Lower lobe of right lung (tissue), 2 donors: ENCODE data around the gene ASGR1. TPM values are rescaled to one million over a fixed set of nuclear protein-coding genes. Genes with fewer than 3 reads are reported as not detected.
A peak's percentile ranks its signal among the peaks of the same experiment; 100 is the strongest.

Experiments used
- ATAC-seq, 2 donors: fragments of 200-7000 bp; cut with Tn5 transposase; one replicate each; pipeline ENCODE4 v1.9.1; 2020 to 2022; ENCODE audit warnings: mild to moderate bottlenecking in 2 of 2, moderate library complexity in 2 of 2
- DNase-seq: peaks from one replicate; pipeline ENCODE4 v3.0.0-alpha.2; 2020
- H3K27ac ChIP-seq: fragments of 200-600 bp; one replicate; pipeline ENCODE4 v1.8.0; 2022
- H3K27me3 ChIP-seq: fragments of 200-600 bp; one replicate; pipeline ENCODE4 v1.8.0; 2022; ENCODE audit warnings: low read depth
- H3K36me3 ChIP-seq: fragments of 200-600 bp; one replicate; pipeline ENCODE4 v1.8.0; 2022; ENCODE audit warnings: mild to moderate bottlenecking
- H3K4me1 ChIP-seq: fragments of 200-600 bp; one replicate; pipeline ENCODE4 v1.8.0; 2022
- H3K4me3 ChIP-seq: fragments of 200-600 bp; one replicate; pipeline ENCODE4 v1.8.0; 2022; ENCODE audit warnings: mild to moderate bottlenecking
- H3K9me3 ChIP-seq: fragments of 200-600 bp; one replicate; pipeline ENCODE4 v1.8.0; 2022
- intact Hi-C: fragments of 100-400 bp; cut with DNase I; formaldehyde crosslinking; loops from one replicate; pipeline ENCODE4 v1.11.0; 2022
- long read RNA-seq: library from polyadenylated mRNA; unstranded; transcript quantifications from one replicate; pipeline ENCODE4 v2.0.0, GENCODE V29; 2021
- total RNA-seq: library from RNA; stranded (reverse); fragmentation: NEBNext Ultra II Directional; extraction: Animal tissue kit (Norgen Biotek cat#: 25700); gene quantifications from one replicate; pipeline ENCODE4 v1.2.1, GENCODE V29; 2021
- TF ChIP-seq, protein P1 (sequence below): fragments of 200-600 bp; IDR thresholded peaks from one replicate; pipeline ENCODE4 v1.8.0; 2022; ENCODE audit warnings: antibody characterized with exemption, mild to moderate bottlenecking
- donor health status: DM: no; HTN: yes; CAD: no; lungs with severe emphysema.

Gene ASGR1, protein sequence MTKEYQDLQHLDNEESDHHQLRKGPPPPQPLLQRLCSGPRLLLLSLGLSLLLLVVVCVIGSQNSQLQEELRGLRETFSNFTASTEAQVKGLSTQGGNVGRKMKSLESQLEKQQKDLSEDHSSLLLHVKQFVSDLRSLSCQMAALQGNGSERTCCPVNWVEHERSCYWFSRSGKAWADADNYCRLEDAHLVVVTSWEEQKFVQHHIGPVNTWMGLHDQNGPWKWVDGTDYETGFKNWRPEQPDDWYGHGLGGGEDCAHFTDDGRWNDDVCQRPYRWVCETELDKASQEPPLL
- 5.1 TPM for total RNA-seq
- long read RNA-seq, partial matches to known transcripts: 5 of 13 reads
- long read RNA-seq, other reads (novel, unspliced or antisense): 8 of 13 reads

DNA sequence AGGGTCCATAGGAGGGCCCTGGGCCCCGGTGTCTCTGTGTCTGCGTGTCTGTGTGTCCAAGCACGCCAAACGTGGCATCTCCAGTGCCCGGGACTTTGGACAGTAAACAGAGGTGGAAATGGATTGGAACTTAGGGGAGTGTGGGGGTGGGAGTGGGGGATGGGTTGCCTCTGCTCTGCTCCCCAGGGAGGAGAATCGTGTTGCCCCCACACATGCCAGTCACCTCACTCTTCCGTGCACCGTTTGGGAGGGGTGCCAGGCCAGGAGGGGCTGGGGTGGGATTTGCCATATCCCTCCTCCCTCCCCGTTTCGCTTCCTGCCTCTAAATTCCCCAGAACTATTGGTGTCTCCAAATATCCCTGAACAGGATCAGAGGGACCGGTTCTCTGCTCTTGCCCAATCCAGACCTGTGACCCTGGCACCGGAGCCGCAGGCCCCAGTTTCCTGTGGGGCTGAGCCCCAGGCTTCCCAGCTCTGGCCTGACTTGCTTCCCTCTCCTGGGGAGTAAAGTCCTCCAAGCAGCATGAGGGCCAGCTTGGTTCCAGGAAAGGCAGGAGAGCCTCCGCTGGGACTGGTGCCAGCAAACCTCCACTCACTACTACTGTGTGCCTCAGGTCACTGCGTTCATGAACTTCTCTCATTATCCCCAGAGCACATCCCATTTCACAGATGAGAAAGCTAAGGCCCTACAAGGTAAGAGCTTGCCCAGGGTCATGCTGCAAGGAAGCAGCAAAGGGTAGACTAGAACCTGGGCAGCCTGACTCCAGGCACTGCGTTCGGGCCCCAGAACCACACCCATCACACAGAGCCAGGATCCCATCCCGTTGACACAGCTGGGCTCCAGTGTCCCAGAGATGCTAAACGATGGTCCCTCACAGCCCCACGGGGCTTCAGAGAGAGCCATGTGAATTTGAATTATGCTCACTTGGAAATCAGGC is at the start of gene ASGR1:
TSS of gene ASGR1 (minus strand) at position 54 of the 938 bp plus-strand sequence. CDS start 807 bp downstream, outside the sequence.
- no peak for DNase-seq

DNA sequence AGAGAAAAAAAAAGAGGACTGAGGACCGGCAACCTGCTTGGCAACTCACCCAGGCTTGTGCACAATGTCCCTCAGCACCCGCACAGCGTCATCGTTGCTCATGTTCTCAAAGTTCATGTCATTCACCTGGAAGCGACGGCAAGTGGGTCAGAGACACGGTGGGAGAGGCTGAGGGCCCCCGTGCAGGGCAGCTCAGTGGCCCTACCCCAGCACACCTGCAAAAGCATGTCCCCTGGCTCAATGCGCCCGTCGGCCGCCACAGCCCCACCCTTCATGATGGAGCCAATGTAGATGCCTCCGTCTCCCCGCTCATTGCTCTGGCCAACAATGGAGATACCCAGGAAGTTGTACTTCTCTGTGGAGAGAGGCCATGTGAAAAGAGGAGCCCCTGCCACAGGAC is 49.8 kb upstream of the ASGR1 start:
- H3K4me3 ChIP-seq: no peak overlapping the region

More for the DNA sequence above, at the start of gene ASGR1:
- intact Hi-C loops: no loop called here
- Histone ChIP-seq H3K9me3 (no peaks in the 10 kb centered on the region), H3K4me1 (peaks cover 21% of the 10 kb centered on the region), H3K36me3 (no peaks in the 10 kb centered on the region), H3K4me3 (peak within 1 kb of the TSS; percentile 50), H3K27me3 (peaks cover 14% of the 10 kb centered on the region), H3K27ac (no peak within 1 kb of the TSS)
- ATAC-seq: no peak
- TF ChIP-seq, protein P1, sequence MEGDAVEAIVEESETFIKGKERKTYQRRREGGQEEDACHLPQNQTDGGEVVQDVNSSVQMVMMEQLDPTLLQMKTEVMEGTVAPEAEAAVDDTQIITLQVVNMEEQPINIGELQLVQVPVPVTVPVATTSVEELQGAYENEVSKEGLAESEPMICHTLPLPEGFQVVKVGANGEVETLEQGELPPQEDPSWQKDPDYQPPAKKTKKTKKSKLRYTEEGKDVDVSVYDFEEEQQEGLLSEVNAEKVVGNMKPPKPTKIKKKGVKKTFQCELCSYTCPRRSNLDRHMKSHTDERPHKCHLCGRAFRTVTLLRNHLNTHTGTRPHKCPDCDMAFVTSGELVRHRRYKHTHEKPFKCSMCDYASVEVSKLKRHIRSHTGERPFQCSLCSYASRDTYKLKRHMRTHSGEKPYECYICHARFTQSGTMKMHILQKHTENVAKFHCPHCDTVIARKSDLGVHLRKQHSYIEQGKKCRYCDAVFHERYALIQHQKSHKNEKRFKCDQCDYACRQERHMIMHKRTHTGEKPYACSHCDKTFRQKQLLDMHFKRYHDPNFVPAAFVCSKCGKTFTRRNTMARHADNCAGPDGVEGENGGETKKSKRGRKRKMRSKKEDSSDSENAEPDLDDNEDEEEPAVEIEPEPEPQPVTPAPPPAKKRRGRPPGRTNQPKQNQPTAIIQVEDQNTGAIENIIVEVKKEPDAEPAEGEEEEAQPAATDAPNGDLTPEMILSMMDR: no peak

DNA sequence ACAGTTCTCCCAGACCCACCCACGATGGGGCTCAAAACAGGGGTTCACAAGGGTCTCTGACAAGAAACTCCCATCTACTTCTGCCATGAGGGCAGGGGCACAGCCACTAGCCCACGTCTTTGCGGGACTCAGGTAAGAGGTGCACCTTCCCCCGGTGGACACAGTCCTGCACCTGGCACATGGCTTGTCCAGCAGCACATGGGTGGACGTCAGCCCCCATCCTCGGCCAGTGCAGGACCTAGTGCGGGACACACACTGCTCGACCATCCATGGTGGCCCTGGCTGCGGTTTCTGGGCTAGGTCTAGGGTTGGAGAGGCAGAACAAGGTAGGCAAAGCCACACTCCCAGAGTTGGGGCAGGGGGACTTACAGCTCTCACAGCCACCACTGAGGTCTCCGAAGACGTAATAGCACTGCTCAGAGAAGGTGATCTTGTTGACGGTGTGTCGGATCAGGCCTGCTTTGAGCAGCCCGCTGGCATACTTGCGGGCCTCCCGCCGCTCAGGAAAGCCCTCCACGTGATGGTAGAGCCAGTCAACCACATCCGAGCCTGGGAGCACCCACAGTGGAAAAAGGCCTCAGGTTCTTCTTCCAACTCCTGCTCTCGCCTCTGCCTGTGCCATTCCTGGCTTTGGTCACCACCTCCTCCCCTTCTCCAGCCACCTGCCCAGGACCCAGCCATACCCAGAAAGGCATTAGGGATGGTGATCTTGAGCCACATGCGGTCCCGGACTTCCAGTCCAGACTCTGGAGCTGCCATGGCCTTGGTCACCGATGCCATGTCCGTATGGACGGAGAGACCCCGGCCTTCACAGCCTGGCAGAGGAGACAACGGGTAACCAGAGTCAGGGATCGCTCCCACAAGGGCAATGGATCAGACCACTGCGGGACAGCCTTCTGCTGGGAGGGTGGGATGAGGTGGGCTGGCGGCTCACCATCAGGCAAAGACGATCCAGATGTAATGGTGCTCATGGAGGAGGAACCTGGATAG is 47.8 kb upstream of the ASGR1 start:
- Histone ChIP-seq H3K36me3 (peaks cover 86% of the 10 kb centered on the region), H3K27ac (no peak overlapping the region)
- ATAC-seq: no peak

More for the DNA sequence above, 49.8 kb upstream of the ASGR1 start:
- intact Hi-C loops: no loop called here
- Histone ChIP-seq H3K9me3 (no peaks in the 10 kb centered on the region), H3K36me3 (peaks cover 67% of the 10 kb centered on the region), H3K27me3 (no peaks in the 10 kb centered on the region), H3K27ac (no peak overlapping the region), H3K4me1 (peaks cover 21% of the 10 kb centered on the region)
- TF ChIP-seq, protein P1: no peak
- ATAC-seq (no peak), DNase-seq (no peak)

DNA sequence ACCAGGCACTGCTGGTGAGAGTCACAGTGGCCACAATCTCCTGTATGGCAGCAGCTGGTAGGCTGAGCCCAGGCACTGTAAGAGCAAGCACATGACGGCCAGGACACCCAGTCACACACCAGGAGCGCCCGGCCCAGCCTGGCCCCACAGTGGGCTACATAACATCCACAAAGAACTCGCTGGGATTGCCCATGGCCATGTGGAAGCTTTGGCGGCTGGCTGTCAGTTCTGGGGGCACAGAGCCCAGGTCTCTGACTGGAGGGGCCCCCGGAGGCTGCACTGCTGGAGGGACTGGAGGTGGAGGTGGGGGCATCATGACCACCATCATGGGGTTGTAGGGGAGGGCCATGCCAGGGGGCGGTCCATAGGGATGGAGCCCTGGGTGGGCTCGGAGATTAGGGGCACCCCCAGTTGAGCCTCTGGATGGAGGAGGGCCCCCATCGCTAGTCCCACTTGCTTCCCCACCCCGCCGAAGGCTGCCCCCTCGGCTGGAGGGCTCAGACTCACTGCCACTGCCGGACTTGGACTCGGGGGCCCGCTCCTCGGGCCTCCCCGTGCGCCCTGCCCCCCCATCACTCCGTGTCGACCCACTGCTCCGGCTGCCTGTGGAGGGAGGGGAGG is 46.7 kb upstream of the ASGR1 start:
- DNase-seq: no peak

More for the DNA sequence above, 47.8 kb upstream of the ASGR1 start:
- Histone ChIP-seq H3K9me3 (no peaks in the 10 kb centered on the region), H3K4me3 (no peak overlapping the region), H3K4me1 (peaks cover 4% of the 10 kb centered on the region), H3K27me3 (no peaks in the 10 kb centered on the region)
- TF ChIP-seq, protein P1: no peak
- intact Hi-C loops: no loop called here
- no peak for DNase-seq

More for the DNA sequence above, 46.7 kb upstream of the ASGR1 start:
- Histone ChIP-seq H3K4me1 (peaks cover 8% of the 10 kb centered on the region), H3K36me3 (peaks cover 94% of the 10 kb centered on the region), H3K27me3 (no peaks in the 10 kb centered on the region), H3K4me3 (no peak overlapping the region), H3K27ac (no peak overlapping the region), H3K9me3 (no peaks in the 10 kb centered on the region)
- intact Hi-C loops: no loop called here
- TF ChIP-seq, protein P1: no peak
- no peak for ATAC-seq
